ENCODE results near the gene KCTD13. TPM values are rescaled to one million over a fixed set of nuclear protein-coding genes. Genes with fewer than 3 reads are reported as not detected.

The KCTD13 gene
- total RNA-seq, result 25.8 TPM
- 9.9 TPM for polyA plus RNA-seq (ENCODE audit: insufficient read depth, low read depth, low replicate concordance)
- long read RNA-seq, donor 1, full-length matches to known transcripts, result 3 of 3 reads
- long read RNA-seq, donor 1, partial matches to known transcripts, result 0 of 3 reads
- long read RNA-seq, donor 1, other reads (novel, unspliced or antisense), result 0 of 3 reads
- long read RNA-seq, donor 2, full-length matches to known transcripts, result 7 of 7 reads
- long read RNA-seq, donor 2, partial matches to known transcripts, result 0 of 7 reads
- long read RNA-seq, donor 2, other reads (novel, unspliced or antisense), result 0 of 7 reads
- long read RNA-seq, donor 3, full-length matches to known transcripts, result 2 of 2 reads
- long read RNA-seq, donor 3, partial matches to known transcripts, result 0 of 2 reads
- long read RNA-seq, donor 3, other reads (novel, unspliced or antisense), result 0 of 2 reads
- long read RNA-seq, donor 4, full-length matches to known transcripts, result 4 of 4 reads
- long read RNA-seq, donor 4, partial matches to known transcripts, result 0 of 4 reads
- long read RNA-seq, donor 4, other reads (novel, unspliced or antisense), result 0 of 4 reads
- long read RNA-seq, donor 5, result 0 reads
- long read RNA-seq, donor 6, partial matches to known transcripts, result 0 of 3 reads
- long read RNA-seq, donor 6, other reads (novel, unspliced or antisense), result 0 of 3 reads
- long read RNA-seq, donor 7, transcript KCTD13-208 (6 exons, 2,528 nt), result major isoform, 6 of 19 reads
- long read RNA-seq, donor 7, partial matches to known transcripts, result 3 of 19 reads
- long read RNA-seq, donor 7, other reads (novel, unspliced or antisense), result 9 of 19 reads
- long read RNA-seq, donor 8, full-length matches to known transcripts, result 5 of 5 reads
- long read RNA-seq, donor 8, partial matches to known transcripts, result 0 of 5 reads
- long read RNA-seq, donor 8, other reads (novel, unspliced or antisense), result 0 of 5 reads
- long read RNA-seq, donor 9, partial matches to known transcripts, result 0 of 1 reads
- long read RNA-seq, donor 9, other reads (novel, unspliced or antisense), result 0 of 1 reads
- long read RNA-seq, donor 10, full-length matches to known transcripts, result 5 of 5 reads
- long read RNA-seq, donor 10, partial matches to known transcripts, result 0 of 5 reads
- long read RNA-seq, donor 10, other reads (novel, unspliced or antisense), result 0 of 5 reads

GRCh38 chr16:29925781-29926710 lies at the start of gene KCTD13:
KCTD13 (minus strand) TSS chr16:29926226; CDS start chr16:29926033, 193 bp downstream.
- no peaks in the 10 kb centered on the region for H3K9me3 ChIP-seq (ENCODE audit: control insufficient read depth in 2 of 3, insufficient read depth in 1 of 3, low read length in 3 of 3)
- intact Hi-C loops (cut with DNase I), result no loop called here
- peaks cover 0 to 5% (median 0%) of the 10 kb centered on the region in 3 donors for H3K36me3 ChIP-seq (ENCODE audit: control insufficient read depth in 2 of 3, insufficient read depth in 3 of 3, low read length in 3 of 3)
- no peak for TF ChIP-seq CTCF (IDR thresholded peaks at IDR 0.05; ENCODE audit: borderline replicate concordance, extremely low read depth, insufficient read depth)
- peak within 1 kb of the TSS; percentile 64 to 84 for H3K27ac ChIP-seq (ENCODE audit: low read depth in 2 of 2, low read length in 2 of 2)
- no peak for FAIRE-seq
- H3K4me3 ChIP-seq (ENCODE audit: low read length in 3 of 3), result peak within 1 kb of the TSS; percentile 68 to 82 (median 82)
- peaks cover 4 to 14% (median 6%) of the 10 kb centered on the region in 3 donors for H3K4me1 ChIP-seq (ENCODE audit: control insufficient read depth in 2 of 3, insufficient read depth in 2 of 3, low read depth in 1 of 3, low read length in 3 of 3)
- no peaks in the 10 kb centered on the region for H3K27me3 ChIP-seq (ENCODE audit: control insufficient read depth, insufficient read depth, low read length)
- peak within 1 kb of the TSS; percentile 68 to 86 (median 69) for H3K9ac ChIP-seq (ENCODE audit: low read length in 3 of 3)
- peak; percentile 94 to 96 (median 95) for DNase-seq

DNA sequence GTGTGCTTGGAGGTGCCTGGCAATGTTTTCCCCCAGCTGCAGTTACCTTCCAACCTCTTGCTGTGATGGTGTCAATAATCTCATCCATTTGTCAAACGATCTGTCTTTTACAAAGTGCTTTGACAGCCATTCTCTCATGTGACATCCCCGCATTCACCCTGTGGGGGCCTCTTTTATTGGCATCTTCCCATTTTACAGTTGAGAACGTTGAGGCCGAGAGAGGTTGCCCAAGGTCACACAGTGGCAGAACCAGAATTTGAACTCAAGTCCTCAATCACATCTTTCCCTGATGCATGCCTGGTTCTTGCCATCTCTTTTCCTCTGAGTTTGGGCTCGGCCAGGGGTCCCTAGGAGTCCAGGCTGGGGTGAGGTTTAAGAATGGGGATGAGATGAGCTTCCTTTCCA lies 49.1 kb upstream of the KCTD13 start:
- H3K36me3 ChIP-seq (ENCODE audit: control insufficient read depth in 2 of 3, insufficient read depth in 3 of 3, low read length in 3 of 3), result peaks cover 13 to 27% (median 23%) of the 10 kb centered on the region in 3 donors
- TF ChIP-seq CTCF (IDR thresholded peaks at IDR 0.05; ENCODE audit: borderline replicate concordance, extremely low read depth, insufficient read depth), result no peak
- no peaks in the 10 kb centered on the region for H3K9me3 ChIP-seq (ENCODE audit: control insufficient read depth in 2 of 3, insufficient read depth in 1 of 3, low read length in 3 of 3)
- H3K4me1 ChIP-seq (ENCODE audit: control insufficient read depth in 2 of 3, insufficient read depth in 2 of 3, low read depth in 1 of 3, low read length in 3 of 3), result peaks cover 3 to 30% (median 14%) of the 10 kb centered on the region in 3 donors
- FAIRE-seq (no peak), DNase-seq (no peak)
- H3K9ac ChIP-seq (ENCODE audit: low read length in 3 of 3), result peak overlapping the region; percentile 26 to 93 (median 67)
- H3K4me3 ChIP-seq (ENCODE audit: low read length in 3 of 3), result peak overlapping the region; percentile 86 to 96 (median 88)
- H3K27me3 ChIP-seq (ENCODE audit: control insufficient read depth, insufficient read depth, low read length), result no peaks in the 10 kb centered on the region
- peak overlapping the region in 1 of 2 donors; percentile 32 for H3K27ac ChIP-seq (ENCODE audit: low read depth in 2 of 2, low read length in 2 of 2)
- intact Hi-C loops (cut with DNase I), result no loop called here
